H9 (cell line): ENCODE results near the gene DUS2. TPM values are rescaled to one million over a fixed set of nuclear protein-coding genes. Genes with fewer than 3 reads are reported as not detected.

Experiments used
- DNase-seq: peaks from one replicate; pipeline ENCODE4 v3.0.0-alpha.2; 2017
- H2AFZ ChIP-seq: one replicate; pipeline ENCODE4 v1.6.1; 2013; ENCODE audit warnings: mild to moderate bottlenecking, low read length, control low read depth, moderate library complexity
- H2AK5ac ChIP-seq: 2 replicates; pipeline ENCODE4 v1.6.1; 2013; ENCODE audit warnings: low read length, control low read depth, mixed read lengths; ENCODE audit not compliant: insufficient read length
- H2BK120ac ChIP-seq: one replicate; pipeline ENCODE4 v1.6.1; 2013; ENCODE audit warnings: low read depth, mild to moderate bottlenecking, low read length, control low read depth, inconsistent platforms; ENCODE audit not compliant: poor library complexity, severe bottlenecking
- H2BK12ac ChIP-seq: 2 replicates; pipeline ENCODE4 v1.6.1; 2013; ENCODE audit warnings: low read length, control low read depth, mixed read lengths, low read depth; ENCODE audit not compliant: insufficient read length
- H2BK15ac ChIP-seq: 2 replicates; pipeline ENCODE4 v1.6.1; 2013; ENCODE audit warnings: low read depth, low read length, control low read depth
- H2BK20ac ChIP-seq: one replicate; pipeline ENCODE4 v1.6.1; 2013; ENCODE audit warnings: low read depth, mild to moderate bottlenecking, low read length, control low read depth, inconsistent platforms; ENCODE audit not compliant: poor library complexity, severe bottlenecking
- H2BK5ac ChIP-seq: 2 replicates; pipeline ENCODE4 v1.6.1; 2013; ENCODE audit warnings: low read length, control low read depth, mixed read lengths; ENCODE audit not compliant: insufficient read length
- H3K14ac ChIP-seq: 2 replicates; pipeline ENCODE4 v1.6.1; 2013; ENCODE audit warnings: low read length, control low read depth; ENCODE audit not compliant: insufficient read depth
- H3K18ac ChIP-seq: 2 replicates; pipeline ENCODE4 v1.6.1; 2013; ENCODE audit warnings: low read depth, mild to moderate bottlenecking, mixed read lengths, low read length, control low read depth; ENCODE audit not compliant: insufficient read length
- H3K23ac ChIP-seq: 2 replicates; pipeline ENCODE4 v1.6.1; 2013; ENCODE audit warnings: low read length, control low read depth, mixed read lengths, low read depth; ENCODE audit not compliant: insufficient read length
- H3K23me2 ChIP-seq: 2 replicates; pipeline ENCODE4 v1.6.1; 2013; ENCODE audit warnings: low read depth, mild to moderate bottlenecking, mixed read lengths, low read length, control low read depth; ENCODE audit not compliant: insufficient read length, poor library complexity, severe bottlenecking
- H3K27ac ChIP-seq: 2 replicates; pipeline ENCODE4 v1.5.1; 2013; ENCODE audit warnings: low read length, control low read depth, mixed read lengths, low read depth; ENCODE audit not compliant: insufficient read length
- H3K27me3 ChIP-seq: 2 replicates; pipeline ENCODE4 v1.6.1; 2013; ENCODE audit warnings: low read length, control low read depth, inconsistent platforms; ENCODE audit not compliant: insufficient read depth
- H3K4ac ChIP-seq: 2 replicates; pipeline ENCODE4 v1.6.1; 2013; ENCODE audit warnings: low read depth, mild to moderate bottlenecking, control low read depth, inconsistent platforms, low read length, moderate library complexity
- H3K4me1 ChIP-seq: 2 replicates; pipeline ENCODE4 v1.6.1; 2013; ENCODE audit warnings: low read length, control low read depth, inconsistent platforms; ENCODE audit not compliant: insufficient read depth
- H3K4me2 ChIP-seq: 2 replicates; pipeline ENCODE4 v1.6.1; 2013; ENCODE audit warnings: low read length, control low read depth, mixed read lengths; ENCODE audit not compliant: insufficient read length, insufficient read depth
- H3K56ac ChIP-seq: 2 replicates; pipeline ENCODE4 v1.6.1; 2013; ENCODE audit warnings: low read depth, mild to moderate bottlenecking, mixed read lengths, low read length, control low read depth; ENCODE audit not compliant: insufficient read length
- H3K79me1 ChIP-seq: 2 replicates; pipeline ENCODE4 v1.6.1; 2013; ENCODE audit warnings: low read depth, mild to moderate bottlenecking, moderate library complexity, low read length, control low read depth, inconsistent platforms; ENCODE audit not compliant: insufficient read depth, poor library complexity, severe bottlenecking
- H3K79me2 ChIP-seq: 2 replicates; pipeline ENCODE4 v1.6.1; 2013; ENCODE audit warnings: low read length, control low read depth, inconsistent platforms; ENCODE audit not compliant: insufficient read depth
- H3K9ac ChIP-seq: 2 replicates; pipeline ENCODE4 v1.6.1; 2013; ENCODE audit warnings: low read length, control low read depth, mixed read lengths; ENCODE audit not compliant: insufficient read length; ENCODE audit errors: extremely low read depth
- H3K9me3 ChIP-seq: one replicate; pipeline ENCODE4 v1.6.1; 2013; ENCODE audit warnings: low read depth, low read length, inconsistent platforms; ENCODE audit not compliant: control insufficient read depth
- H3T11ph ChIP-seq: one replicate; pipeline ENCODE4 v1.6.1; 2013; ENCODE audit warnings: mild to moderate bottlenecking, low read length, control low read depth, inconsistent platforms
- H4K20me1 ChIP-seq: one replicate; pipeline ENCODE4 v1.6.1; 2013; ENCODE audit not compliant: control insufficient read depth, insufficient read length, insufficient read depth
- H4K5ac ChIP-seq: 2 replicates; pipeline ENCODE4 v1.6.1; 2013; ENCODE audit warnings: low read depth, mild to moderate bottlenecking, mixed read lengths, low read length, control low read depth; ENCODE audit not compliant: insufficient read length
- H4K8ac ChIP-seq: replicated peaks from 2 replicates; pipeline ENCODE4 v1.6.1; 2013; ENCODE audit warnings: low read length, control low read depth, mixed read lengths, low read depth; ENCODE audit not compliant: insufficient read length
- H4K91ac ChIP-seq: 2 replicates; pipeline ENCODE4 v1.6.1; 2013; ENCODE audit warnings: low read depth, mild to moderate bottlenecking, moderate library complexity, mixed read lengths, low read length, control low read depth; ENCODE audit not compliant: insufficient read length
- H3K27ac Mint-ChIP-seq, 3 experiments: 2 replicates in 2 of 3; 3 replicates in 1 of 3; pipeline ENCODE4 v1.8.0; 2020 to 2021; ENCODE audit warnings: mixed read lengths in 3 of 3, mild to moderate bottlenecking in 1 of 3, moderate library complexity in 1 of 3
- H3K27me3 Mint-ChIP-seq: 2 replicates; pipeline ENCODE4 v1.8.0; 2021; ENCODE audit warnings: low read depth, mild to moderate bottlenecking, moderate library complexity, mixed read lengths
- H3K36me3 Mint-ChIP-seq, 3 experiments: 2 replicates in 2 of 3; 3 replicates in 1 of 3; pipeline ENCODE4 v1.8.0; 2020 to 2021; ENCODE audit warnings: low read depth in 3 of 3, mixed read lengths in 3 of 3; ENCODE audit not compliant: insufficient read depth in 1 of 3
- H3K4me1 Mint-ChIP-seq, 2 experiments: 2 replicates each; pipeline ENCODE4 v1.8.0; 2020; ENCODE audit warnings: mixed read lengths in 2 of 2
- H3K4me3 Mint-ChIP-seq, 2 experiments: 2 replicates in 1 of 2; 3 replicates in 1 of 2; pipeline ENCODE4 v1.8.0; 2020 to 2021; ENCODE audit warnings: mild to moderate bottlenecking in 2 of 2, mixed read lengths in 2 of 2, moderate library complexity in 1 of 2
- H3K9me3 Mint-ChIP-seq, 2 experiments: 2 replicates in 1 of 2; 3 replicates in 1 of 2; pipeline ENCODE4 v1.8.0; 2020; ENCODE audit warnings: mild to moderate bottlenecking in 2 of 2, mixed read lengths in 2 of 2, moderate library complexity in 1 of 2
- WGBS: extraction: QIAGEN DNeasy Blood & Tissue Kit; methylation state at CpG from one replicate; pipeline ENCODE4 v1.1.7; 2013; ENCODE audit warnings: missing lambda C conversion rate, low lambda C conversion rate, mixed read lengths; ENCODE audit not compliant: insufficient read length; ENCODE audit errors: extremely low coverage; 5-methylcytosine and 5-hydroxymethylcytosine counted together
- total RNA-seq: library from RNA; stranded (reverse); gene quantifications from 2 replicates; pipeline ENCODE4 v1.2.1, GENCODE V29; 2021
- TF ChIP-seq, protein P1 (sequence below): fragments of 200-600 bp; sonication (generic); conservative IDR thresholded peaks from 3 replicates; pipeline ENCODE4 v1.8.0; 2021; ENCODE audit warnings: antibody characterized with exemption, mild to moderate bottlenecking

DUS2 gene
- total RNA-seq, 1 experiment from 2014 or later = 28.5 TPM

DNA sequence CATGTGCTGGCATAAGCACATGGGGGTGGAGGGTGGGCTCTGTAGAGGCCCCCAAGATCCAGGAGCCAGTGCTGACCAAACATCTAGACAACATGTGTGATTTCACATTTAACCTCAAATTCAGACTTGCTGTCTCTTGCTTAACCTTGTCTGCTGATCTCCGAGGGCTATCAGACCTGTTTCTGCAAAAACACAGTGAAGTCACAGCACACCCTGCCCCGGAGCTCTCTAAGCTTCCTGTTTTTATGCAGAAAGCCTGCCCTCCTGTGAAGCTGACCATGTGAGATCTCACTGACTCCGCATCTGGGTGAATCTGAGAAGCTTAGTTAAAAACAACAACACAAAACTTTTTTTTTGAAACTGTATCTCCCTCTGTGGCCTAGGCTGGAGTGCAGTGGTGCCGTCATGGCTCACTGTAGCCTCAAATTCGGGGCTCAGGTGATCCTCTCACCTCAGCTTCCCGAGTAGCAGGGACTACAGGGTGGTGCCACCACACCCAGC lies 17.2 kb upstream of the DUS2 start:
- Mint-ChIP-seq H3K9me3 (no peaks in the 10 kb centered on the region), H3K4me1 (peaks cover 13 to 18% of the 10 kb centered on the region in 2 experiments), H3K27ac (peak overlapping the region; percentile 7 to 72 (median 70); a peak in 3 of 7 replicates), H3K36me3 (no peaks in the 10 kb centered on the region), H3K27me3 (peaks cover 6% of the 10 kb centered on the region), H3K4me3 (no peak overlapping the region)
- H3T11ph ChIP-seq = no peak overlapping the region
- DNase-seq = no peak
- no peak overlapping the region for H2AFZ ChIP-seq
- TF ChIP-seq, protein P1, sequence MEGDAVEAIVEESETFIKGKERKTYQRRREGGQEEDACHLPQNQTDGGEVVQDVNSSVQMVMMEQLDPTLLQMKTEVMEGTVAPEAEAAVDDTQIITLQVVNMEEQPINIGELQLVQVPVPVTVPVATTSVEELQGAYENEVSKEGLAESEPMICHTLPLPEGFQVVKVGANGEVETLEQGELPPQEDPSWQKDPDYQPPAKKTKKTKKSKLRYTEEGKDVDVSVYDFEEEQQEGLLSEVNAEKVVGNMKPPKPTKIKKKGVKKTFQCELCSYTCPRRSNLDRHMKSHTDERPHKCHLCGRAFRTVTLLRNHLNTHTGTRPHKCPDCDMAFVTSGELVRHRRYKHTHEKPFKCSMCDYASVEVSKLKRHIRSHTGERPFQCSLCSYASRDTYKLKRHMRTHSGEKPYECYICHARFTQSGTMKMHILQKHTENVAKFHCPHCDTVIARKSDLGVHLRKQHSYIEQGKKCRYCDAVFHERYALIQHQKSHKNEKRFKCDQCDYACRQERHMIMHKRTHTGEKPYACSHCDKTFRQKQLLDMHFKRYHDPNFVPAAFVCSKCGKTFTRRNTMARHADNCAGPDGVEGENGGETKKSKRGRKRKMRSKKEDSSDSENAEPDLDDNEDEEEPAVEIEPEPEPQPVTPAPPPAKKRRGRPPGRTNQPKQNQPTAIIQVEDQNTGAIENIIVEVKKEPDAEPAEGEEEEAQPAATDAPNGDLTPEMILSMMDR = no peak
- no peak overlapping the region for H2BK5ac ChIP-seq
- no peak overlapping the region for H4K8ac ChIP-seq
- H2BK20ac ChIP-seq = no peak overlapping the region
- H2BK12ac ChIP-seq = no peak overlapping the region
- H3K9me3 ChIP-seq = no peaks in the 10 kb centered on the region
- H3K79me2 ChIP-seq = no peaks in the 10 kb centered on the region
- H4K20me1 ChIP-seq = no peaks in the 10 kb centered on the region
- no peak overlapping the region for H2BK120ac ChIP-seq
- no peak overlapping the region for H3K14ac ChIP-seq
- H3K4ac ChIP-seq = no peak overlapping the region
- H3K79me1 ChIP-seq = no peaks in the 10 kb centered on the region
- H3K27ac ChIP-seq = no peak overlapping the region
- H4K91ac ChIP-seq = no peak overlapping the region
- WGBS = no CpG with 5 or more reads among the region's 6 CpGs
- no peak overlapping the region for H2AK5ac ChIP-seq
- no peak overlapping the region for H3K9ac ChIP-seq
- peak overlapping the region; percentile 15 for H3K18ac ChIP-seq
- no peak overlapping the region for H2BK15ac ChIP-seq
- H3K4me2 ChIP-seq = no peak overlapping the region
- H3K56ac ChIP-seq = no peak overlapping the region
- H3K23ac ChIP-seq = no peak overlapping the region
- H4K5ac ChIP-seq = no peak overlapping the region
- H3K23me2 ChIP-seq = no peaks in the 10 kb centered on the region
- H3K4me1 ChIP-seq = peaks cover 5% of the 10 kb centered on the region; the same call in 1 of the 2 replicates
- H3K27me3 ChIP-seq = no peaks in the 10 kb centered on the region
